Keratinocyte (primary cell): ENCODE results near the gene PARP4. TPM values are rescaled to one million over a fixed set of nuclear protein-coding genes. Genes with fewer than 3 reads are reported as not detected.
"Not testable (repeated sequence)": the region's sequence is repeated elsewhere in the genome, so short reads cannot be mapped to it uniquely, and the experiment has no call there.

Experiments used
- DNase-seq: peaks from one replicate; pipeline ENCODE4 v3.0.0-alpha.2; 2011; ENCODE audit warnings: low read depth, missing footprints, low spot score
- FAIRE-seq: peaks from 2 replicates; lab custom pipeline; 2011; peaks lifted over from hg19 to GRCh38; lab: Jason Lieb, UNC
- H2AFZ ChIP-seq: 2 replicates; pipeline ENCODE4 v1.6.0; 2012; ENCODE audit warnings: low read length, control low read depth, inconsistent platforms; ENCODE audit not compliant: control insufficient read depth
- H3K27ac ChIP-seq: 2 replicates; pipeline ENCODE4 v1.5.1; 2011; ENCODE audit warnings: low read length; ENCODE audit not compliant: control insufficient read depth, insufficient read depth
- H3K27me3 ChIP-seq: 3 replicates; pipeline ENCODE4 v1.6.0; 2011; ENCODE audit warnings: low read length; ENCODE audit not compliant: control insufficient read depth, insufficient read depth; ENCODE audit errors: extremely low read depth
- H3K36me3 ChIP-seq, 2 experiments: 2 replicates in 1 of 2; 3 replicates in 1 of 2; pipeline ENCODE4 v1.5.1; 2011; ENCODE audit warnings: low read length in 2 of 2, mild to moderate bottlenecking in 1 of 2; ENCODE audit not compliant: control insufficient read depth in 2 of 2, insufficient read depth in 2 of 2; ENCODE audit errors: extremely low read depth in 1 of 2
- H3K4me1 ChIP-seq: 3 replicates; pipeline ENCODE4 v1.5.1; 2011; ENCODE audit warnings: low read length; ENCODE audit not compliant: control insufficient read depth, insufficient read depth; ENCODE audit errors: extremely low read depth
- H3K4me2 ChIP-seq: 3 replicates; pipeline ENCODE4 v1.6.0; 2011; ENCODE audit warnings: low read depth, low read length; ENCODE audit not compliant: control insufficient read depth, insufficient read depth; ENCODE audit errors: extremely low read depth
- H3K4me3 ChIP-seq, 3 experiments: fragments of 200-600 bp in 1 of 3; sonication (generic) in 1 of 3; 2 replicates in 2 of 3; 3 replicates in 1 of 3; pipeline ENCODE4 v1.5.1; 2011 to 2016; ENCODE audit warnings: low read length in 3 of 3, mild to moderate bottlenecking in 3 of 3, control low read depth in 2 of 3, inconsistent platforms in 1 of 3, low read depth in 1 of 3, mixed read lengths in 1 of 3, mixed run types in 1 of 3, moderate library complexity in 1 of 3; ENCODE audit not compliant: control insufficient read depth in 2 of 3, insufficient read depth in 2 of 3; ENCODE audit errors: extremely low read depth in 1 of 3
- H3K79me2 ChIP-seq: 2 replicates; pipeline ENCODE4 v1.6.0; 2012; ENCODE audit warnings: low read length; ENCODE audit not compliant: control insufficient read depth, insufficient read depth
- H3K9ac ChIP-seq: 3 replicates; pipeline ENCODE4 v1.6.0; 2011; ENCODE audit warnings: low read length; ENCODE audit not compliant: control insufficient read depth, insufficient read depth; ENCODE audit errors: extremely low read depth
- H3K9me1 ChIP-seq: 3 replicates; pipeline ENCODE4 v1.6.0; 2011; ENCODE audit warnings: low read length; ENCODE audit not compliant: control insufficient read depth, insufficient read depth; ENCODE audit errors: extremely low read depth
- H3K9me3 ChIP-seq: 2 replicates; pipeline ENCODE4 v1.5.1; 2012; ENCODE audit warnings: low read depth, low read length; ENCODE audit not compliant: control insufficient read depth
- H4K20me1 ChIP-seq: 3 replicates; pipeline ENCODE4 v1.6.0; 2011; ENCODE audit warnings: low read length; ENCODE audit not compliant: control insufficient read depth, insufficient read depth; ENCODE audit errors: extremely low read depth
- EZH2 ChIP-seq: IDR thresholded peaks from one replicate; pipeline ENCODE4 v1.6.1; 2012; ENCODE audit warnings: inconsistent platforms, mild to moderate bottlenecking, low read length, moderate library complexity
- dilution Hi-C: fragments of 300-500 bp; cut with MboI; formaldehyde crosslinking; loops from one replicate; pipeline ENCODE4 v1.7.0; 2020; ENCODE audit warnings: low sequenced_read_pairs; ENCODE audit not compliant: extremely low pct_ligation_motif_present
- polyA plus RNA-seq, 5 experiments: library from polyadenylated mRNA; depleted of rRNA in 3 of 5; stranded (reverse) in 3 of 5; stranded (forward) in 1 of 5; unstranded in 1 of 5; fragments of >200 nt; gene quantifications; 1 replicate in 1 of 5; 2 replicates in 3 of 5; 3 replicates in 1 of 5; pipeline versions ENCODE4 v1.2.1 to v1.2.3, GENCODE V29; 2011 to 2012; ENCODE audit warnings: missing spikeins in 2 of 5, low read depth in 1 of 5, low replicate concordance in 1 of 5
- TF ChIP-seq, protein P1 (sequence below), 3 experiments: IDR thresholded peaks in 1 of 3; conservative IDR thresholded peaks in 1 of 3; optimal IDR thresholded peaks in 1 of 3; 2 replicates in 2 of 3; 3 replicates in 1 of 3; pipeline versions ENCODE3 to v1.5.1; 2011; ENCODE audit warnings: low read length in 3 of 3, mild to moderate bottlenecking in 3 of 3, moderate library complexity in 2 of 3, control low read depth in 1 of 3, inconsistent platforms in 1 of 3; ENCODE audit not compliant: insufficient read depth in 2 of 3; ENCODE audit errors: extremely low read depth in 1 of 3

PARP4 gene
- polyA plus RNA-seq, 1 donor (not counting 4 experiments of a cell fraction or from before 2014, with no cell fraction given) = 44.0 TPM

GRCh38 chr13:24493356-24493755 lies 19.2 kb downstream of the PARP4 start:
- no peak overlapping the region for H2AFZ ChIP-seq
- H3K4me2 ChIP-seq = no peak overlapping the region
- TF ChIP-seq EZH2 = no peak
- TF ChIP-seq, protein P1, sequence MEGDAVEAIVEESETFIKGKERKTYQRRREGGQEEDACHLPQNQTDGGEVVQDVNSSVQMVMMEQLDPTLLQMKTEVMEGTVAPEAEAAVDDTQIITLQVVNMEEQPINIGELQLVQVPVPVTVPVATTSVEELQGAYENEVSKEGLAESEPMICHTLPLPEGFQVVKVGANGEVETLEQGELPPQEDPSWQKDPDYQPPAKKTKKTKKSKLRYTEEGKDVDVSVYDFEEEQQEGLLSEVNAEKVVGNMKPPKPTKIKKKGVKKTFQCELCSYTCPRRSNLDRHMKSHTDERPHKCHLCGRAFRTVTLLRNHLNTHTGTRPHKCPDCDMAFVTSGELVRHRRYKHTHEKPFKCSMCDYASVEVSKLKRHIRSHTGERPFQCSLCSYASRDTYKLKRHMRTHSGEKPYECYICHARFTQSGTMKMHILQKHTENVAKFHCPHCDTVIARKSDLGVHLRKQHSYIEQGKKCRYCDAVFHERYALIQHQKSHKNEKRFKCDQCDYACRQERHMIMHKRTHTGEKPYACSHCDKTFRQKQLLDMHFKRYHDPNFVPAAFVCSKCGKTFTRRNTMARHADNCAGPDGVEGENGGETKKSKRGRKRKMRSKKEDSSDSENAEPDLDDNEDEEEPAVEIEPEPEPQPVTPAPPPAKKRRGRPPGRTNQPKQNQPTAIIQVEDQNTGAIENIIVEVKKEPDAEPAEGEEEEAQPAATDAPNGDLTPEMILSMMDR (optimal IDR thresholded peaks at IDR 0.05 in 1 of 3, IDR thresholded peaks at IDR 0.05 in 1 of 3, conservative IDR thresholded peaks at IDR 0.05 in 1 of 3; ENCODE audit: extremely low read depth in 1 of 3, insufficient read depth in 2 of 3, low read length in 3 of 3) = no peak
- H3K27me3 ChIP-seq = no peaks in the 10 kb centered on the region
- no peaks in the 10 kb centered on the region for H3K9me1 ChIP-seq
- H3K27ac ChIP-seq = no peak overlapping the region
- H3K36me3 ChIP-seq = peaks cover 22 to 23% of the 10 kb centered on the region in 2 experiments
- no peak for DNase-seq
- no peak overlapping the region for H3K9ac ChIP-seq
- H3K4me1 ChIP-seq = peaks cover 5% of the 10 kb centered on the region
- dilution Hi-C loops = no loop called here
- no peaks in the 10 kb centered on the region for H3K9me3 ChIP-seq
- FAIRE-seq = no peak
- H4K20me1 ChIP-seq = no peaks in the 10 kb centered on the region
- no peaks in the 10 kb centered on the region for H3K79me2 ChIP-seq
- no peak overlapping the region for H3K4me3 ChIP-seq

- peaks cover 16 to 17% of the 10 kb centered on the region in 2 experiments for H3K36me3 ChIP-seq
- no peak overlapping the region for H2AFZ ChIP-seq
- no peak for FAIRE-seq
- H3K4me3 ChIP-seq = no peak overlapping the region
- H3K4me2 ChIP-seq = no peak overlapping the region
- H3K9me1 ChIP-seq = no peaks in the 10 kb centered on the region
- H4K20me1 ChIP-seq = no peaks in the 10 kb centered on the region
- TF ChIP-seq EZH2 = no peak
- H3K79me2 ChIP-seq = no peaks in the 10 kb centered on the region
- H3K4me1 ChIP-seq = peaks cover 5% of the 10 kb centered on the region
- no peak overlapping the region for H3K9ac ChIP-seq
- dilution Hi-C loops = no loop called here
- H3K27ac ChIP-seq = no peak overlapping the region
- H3K27me3 ChIP-seq = no peaks in the 10 kb centered on the region
- DNase-seq = no peak
- no peaks in the 10 kb centered on the region for H3K9me3 ChIP-seq
These were observed 20.7 kb downstream of the PARP4 start for GRCh38 chr13:24491845-24492244.

GRCh38 chr13:24489721-24490120 lies 22.9 kb downstream of the PARP4 start:
- no peak overlapping the region for H2AFZ ChIP-seq
- no peaks in the 10 kb centered on the region for H3K27me3 ChIP-seq
- no peak overlapping the region for H3K27ac ChIP-seq
- no peak overlapping the region for H3K9ac ChIP-seq
- H3K4me1 ChIP-seq = no peaks in the 10 kb centered on the region
- dilution Hi-C loops = no loop called here
- no peaks in the 10 kb centered on the region for H3K79me2 ChIP-seq
- H4K20me1 ChIP-seq = no peaks in the 10 kb centered on the region
- peaks cover 12 to 14% of the 10 kb centered on the region in 2 experiments for H3K36me3 ChIP-seq
- no peak for TF ChIP-seq EZH2
- TF ChIP-seq, protein P1 (optimal IDR thresholded peaks at IDR 0.05 in 1 of 3, IDR thresholded peaks at IDR 0.05 in 1 of 3, conservative IDR thresholded peaks at IDR 0.05 in 1 of 3; ENCODE audit: extremely low read depth in 1 of 3, insufficient read depth in 2 of 3, low read length in 3 of 3) = no peak
- no peaks in the 10 kb centered on the region for H3K9me3 ChIP-seq
- H3K4me3 ChIP-seq = no peak overlapping the region
- H3K9me1 ChIP-seq = no peaks in the 10 kb centered on the region
- H3K4me2 ChIP-seq = no peak overlapping the region
- no peak for FAIRE-seq
- DNase-seq = no peak

DNA sequence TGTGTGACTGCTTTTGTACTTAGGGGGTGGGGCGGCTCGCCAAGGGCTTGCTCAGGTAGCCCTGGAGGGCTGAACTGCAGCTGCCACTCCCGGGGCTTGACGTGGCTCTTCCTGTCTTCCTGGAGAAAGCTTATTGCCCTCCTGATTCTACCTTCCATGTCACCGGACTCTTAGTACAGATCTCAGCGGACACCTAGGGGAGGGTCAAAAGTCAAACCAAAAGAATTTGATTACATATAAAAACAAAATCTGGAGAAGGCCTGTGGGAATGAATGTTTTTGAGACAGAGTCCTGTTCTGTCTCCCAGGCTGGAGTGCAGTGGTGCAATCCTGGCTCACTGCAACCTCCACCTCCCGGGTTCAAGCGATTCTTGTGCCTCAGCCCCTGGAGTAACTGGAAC lies 24.5 kb downstream of the PARP4 start:
- H3K9me3 ChIP-seq, H3K9me1 ChIP-seq, H3K9ac ChIP-seq, H3K27ac ChIP-seq, FAIRE-seq, H3K4me2 ChIP-seq, H3K4me3 ChIP-seq, H4K20me1 ChIP-seq, H2AFZ ChIP-seq, DNase-seq, dilution Hi-C loops, H3K79me2 ChIP-seq, H3K4me1 ChIP-seq, H3K27me3 ChIP-seq: not testable (repeated sequence)
- peaks cover 9 to 11% of the 10 kb centered on the region in 2 experiments for H3K36me3 ChIP-seq
